GM03348 (cell line): Measurements from ENCODE around the gene DIP2C.

Source experiments
- DNase-seq: peaks from one replicate; pipeline ENCODE4 v3.0.0; 2012; ENCODE audit warnings: low spot score

The DIP2C gene

DNA sequence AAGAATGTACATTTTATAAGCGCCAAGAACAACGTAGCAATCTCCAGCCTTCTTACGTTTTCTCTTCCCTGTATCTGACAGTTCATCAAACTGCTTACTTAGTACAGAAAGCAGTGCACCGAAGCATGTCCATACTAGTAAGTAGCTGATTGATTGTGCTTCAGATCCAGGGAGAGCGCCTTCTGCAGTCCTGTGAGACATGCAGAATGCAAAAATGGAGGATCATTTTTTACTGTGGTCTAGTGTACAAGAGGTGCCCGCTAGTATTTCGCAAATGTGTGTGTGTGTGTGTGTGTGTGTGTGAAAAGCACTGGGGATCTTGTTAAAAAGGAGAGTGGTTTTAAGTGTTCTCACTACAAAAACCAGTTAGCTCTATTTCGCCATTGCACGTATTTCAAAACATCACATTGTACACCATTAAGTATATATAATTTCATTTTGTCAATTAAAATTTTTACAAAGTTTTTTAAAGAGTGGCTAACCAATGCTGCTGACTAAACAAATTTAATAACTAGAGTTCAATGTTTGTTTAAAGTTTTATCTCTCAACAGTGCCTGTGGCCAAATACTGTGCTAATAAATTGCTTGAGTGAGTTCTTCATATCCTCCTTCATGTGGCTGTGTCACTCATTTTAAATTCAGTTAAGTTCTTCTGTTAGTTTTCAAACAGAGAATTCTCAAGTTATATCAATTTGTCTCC lies 454.6 kb downstream of the DIP2C start:
- DNase-seq: no peak

DNA sequence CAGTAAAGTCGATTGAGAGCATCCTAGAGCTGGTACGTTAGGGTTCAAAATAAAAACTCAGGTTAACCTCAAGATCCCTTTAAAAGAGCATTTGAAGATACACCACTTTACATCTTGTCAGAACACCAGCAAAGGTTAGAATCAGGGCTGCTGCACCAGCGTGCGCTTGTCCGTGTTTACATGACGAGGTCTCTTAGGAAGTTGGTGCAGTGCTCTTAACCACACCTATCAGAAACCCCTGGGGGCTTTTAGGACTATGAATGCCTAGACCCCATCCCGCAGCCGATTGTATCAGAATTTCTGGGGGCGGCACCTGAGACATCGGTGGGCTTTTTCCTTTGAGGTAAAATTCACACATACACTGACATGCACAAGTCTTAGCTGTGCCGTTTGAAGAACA lies 456.6 kb downstream of the DIP2C start:
- no peak for DNase-seq

DNA sequence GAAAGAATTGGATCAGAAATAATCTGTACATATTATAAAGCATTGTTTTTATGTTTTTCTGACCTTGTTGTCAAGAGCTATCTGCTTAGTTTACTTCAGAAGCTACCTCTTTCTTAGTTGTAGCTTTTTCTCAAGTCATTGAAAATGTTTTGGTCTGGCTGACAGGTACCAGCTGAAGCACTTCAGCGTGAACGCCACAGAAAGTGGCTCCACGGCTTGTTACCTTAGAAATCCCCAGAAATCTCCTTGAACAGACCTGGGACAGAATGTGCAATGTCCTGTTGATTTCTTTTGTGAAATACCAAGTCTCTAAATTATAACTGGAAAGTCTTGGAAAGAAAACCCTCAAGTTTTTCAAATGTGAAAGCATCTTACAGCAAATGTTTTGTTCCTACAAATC lies 457.4 kb downstream of the DIP2C start:
- DNase-seq: no peak

DNA sequence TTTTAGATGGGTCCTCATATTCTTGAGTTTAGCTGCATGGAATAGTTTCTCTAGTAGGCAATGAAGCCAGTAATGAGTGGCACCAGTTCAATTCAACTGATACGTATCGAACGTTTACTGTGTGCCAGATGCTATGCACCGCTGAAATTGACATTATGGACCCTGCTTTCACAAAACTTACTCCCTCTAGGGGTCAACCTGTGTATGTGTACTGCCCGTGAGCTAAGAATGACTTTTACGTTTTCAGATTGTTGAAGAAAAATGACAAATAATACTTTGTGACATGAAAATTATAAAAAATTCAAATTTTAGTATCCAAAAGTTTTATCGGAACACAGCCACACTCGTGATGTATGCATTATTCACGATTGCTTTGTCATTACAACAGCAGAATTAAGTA lies 458.7 kb downstream of the DIP2C start:
- no peak for DNase-seq

DNA sequence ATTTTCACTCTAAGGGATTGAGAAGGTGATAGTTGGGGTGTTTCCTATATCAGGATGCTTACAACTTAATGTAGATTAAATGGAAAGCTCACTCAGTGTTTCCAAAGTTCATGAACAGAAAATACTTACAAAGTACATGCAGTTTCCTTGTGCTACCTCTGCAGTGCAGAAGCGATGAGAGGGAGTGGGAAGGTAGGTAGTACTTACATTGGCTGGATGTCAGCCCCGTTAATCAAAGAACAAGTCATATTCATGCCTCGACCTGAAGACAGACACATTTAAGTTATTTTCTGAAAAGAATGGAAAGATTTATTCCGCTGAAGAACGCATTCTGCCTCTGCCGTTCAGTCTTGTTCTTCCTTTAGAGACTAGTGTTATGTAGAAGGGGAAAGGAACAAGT lies 461.1 kb downstream of the DIP2C start:
- no peak for DNase-seq

DNA sequence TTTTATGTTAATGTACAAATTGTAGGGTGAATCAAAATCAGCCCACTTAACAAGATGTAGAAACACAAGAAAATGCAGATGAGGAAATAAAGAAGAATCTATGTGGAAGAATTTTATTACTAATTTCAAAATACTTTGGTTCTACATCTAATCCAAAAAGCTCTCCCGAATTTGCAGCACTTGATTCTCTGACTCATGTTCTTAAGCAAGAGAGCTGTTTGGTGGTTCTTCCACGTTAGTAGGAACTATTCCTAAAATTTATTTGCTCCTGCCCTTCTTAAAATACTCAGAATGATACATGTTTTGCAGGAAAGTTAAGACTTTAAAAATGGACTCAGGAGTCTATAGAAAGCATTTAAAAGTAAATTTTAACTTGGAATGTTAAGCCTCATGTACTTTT lies 462.5 kb downstream of the DIP2C start:
- peak; percentile 75 for DNase-seq

DNA sequence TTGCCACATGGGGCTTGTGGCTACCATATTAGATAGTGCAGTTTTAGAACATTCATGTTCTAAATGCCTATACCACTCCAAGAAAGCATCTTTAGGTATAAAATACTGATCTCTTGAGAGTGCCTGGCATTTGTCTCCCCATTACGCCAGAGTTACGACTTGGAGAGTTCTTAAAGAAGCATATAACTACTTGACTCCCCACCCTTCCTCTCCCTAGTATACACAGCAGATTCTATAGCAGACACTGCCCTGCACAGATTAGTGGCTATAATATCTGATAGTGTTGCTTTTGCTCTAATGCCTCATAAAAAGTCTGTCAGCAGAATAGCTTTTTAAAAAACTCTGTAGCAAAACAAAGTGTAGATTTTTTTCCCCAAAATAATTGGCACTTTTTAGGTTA lies 463.4 kb downstream of the DIP2C start:
- DNase-seq: no peak

DNA sequence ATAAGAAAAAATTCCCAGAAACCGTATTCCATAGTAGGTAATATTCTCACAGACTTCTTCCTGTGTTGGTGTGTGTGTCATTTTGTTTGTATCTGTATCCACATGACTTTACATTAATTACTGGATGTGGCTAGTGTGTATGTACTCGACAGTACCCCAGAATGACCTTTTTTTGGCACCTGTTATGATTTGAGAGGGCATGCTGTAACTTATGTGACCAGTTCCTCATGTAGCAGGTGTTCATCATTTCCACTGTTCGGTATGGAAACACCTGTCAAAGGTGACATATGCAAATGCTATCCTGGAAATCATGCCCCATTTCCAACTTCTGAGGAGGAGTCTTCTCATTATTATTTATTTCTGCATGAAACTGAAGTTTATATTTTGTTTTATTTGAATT lies 464.9 kb downstream of the DIP2C start:
- DNase-seq: no peak
